GM19099 (cell line): Measurements from ENCODE around the gene USP32.

Experiments
- POLR2A ChIP-seq: IDR thresholded peaks from 3 replicates; pipeline ENCODE4 v1.6.1; 2011; ENCODE audit warnings: low read depth; ENCODE audit not compliant: insufficient read length; ENCODE audit errors: extremely low read depth

The USP32 gene

GRCh38 chr17:60355663-60356594 lies 36.0 kb downstream of the USP32 start:
- no peak for TF ChIP-seq POLR2A

DNA sequence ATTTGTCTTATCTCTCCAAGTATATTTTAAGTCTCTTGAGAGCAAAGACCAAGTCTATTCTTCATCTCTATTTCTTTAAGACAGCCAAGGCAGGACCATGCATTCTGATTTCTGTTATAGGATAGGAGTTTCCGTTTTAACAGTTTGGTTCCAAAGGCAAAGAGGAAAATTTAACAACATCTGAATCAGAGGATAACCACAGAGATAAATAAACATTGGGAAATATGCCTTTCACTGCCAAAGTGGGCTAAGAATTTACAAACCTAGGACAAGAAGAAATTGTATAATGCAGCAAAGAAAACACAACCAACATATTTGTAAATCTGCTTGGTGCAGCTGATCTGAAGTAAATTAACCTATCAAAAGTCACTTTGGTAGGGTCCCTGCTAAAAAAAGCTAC lies 37.7 kb downstream of the USP32 start:
- no peak for TF ChIP-seq POLR2A

- no peak for TF ChIP-seq POLR2A
Observed at GRCh38 chr17:60353773-60354172, 38.2 kb downstream of the USP32 start.

GRCh38 chr17:60352569-60352968 lies 39.4 kb downstream of the USP32 start:
- TF ChIP-seq POLR2A: no peak

- no peak for TF ChIP-seq POLR2A
Observed at GRCh38 chr17:60352071-60352470, 39.9 kb downstream of the USP32 start.

- no peak for TF ChIP-seq POLR2A
Observed at GRCh38 chr17:60351012-60351695, 40.8 kb downstream of the USP32 start.

GRCh38 chr17:60348616-60349015 lies 43.3 kb downstream of the USP32 start:
- no peak for TF ChIP-seq POLR2A

- no peak for TF ChIP-seq POLR2A
Observed at GRCh38 chr17:60345233-60345632, 46.7 kb downstream of the USP32 start.

DNA sequence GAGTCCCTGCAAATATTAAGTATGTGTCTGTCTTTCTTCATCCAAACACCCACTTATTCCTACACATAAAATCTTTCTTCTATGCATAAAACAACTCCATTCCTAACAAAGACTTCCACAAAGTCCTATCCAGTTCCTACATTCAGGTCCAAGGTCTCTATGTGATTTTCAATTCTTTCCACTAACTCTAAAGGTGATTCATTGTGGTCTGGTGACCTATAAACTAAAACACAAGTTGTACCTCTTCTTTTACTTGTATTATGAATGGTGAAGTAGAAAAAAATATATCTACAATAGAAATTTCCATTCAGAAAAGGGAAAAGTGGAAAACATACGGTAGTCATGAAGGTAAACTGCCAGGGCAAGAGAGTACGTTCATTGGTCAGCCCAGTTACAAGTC lies 56.6 kb downstream of the USP32 start:
- no peak for TF ChIP-seq POLR2A

DNA sequence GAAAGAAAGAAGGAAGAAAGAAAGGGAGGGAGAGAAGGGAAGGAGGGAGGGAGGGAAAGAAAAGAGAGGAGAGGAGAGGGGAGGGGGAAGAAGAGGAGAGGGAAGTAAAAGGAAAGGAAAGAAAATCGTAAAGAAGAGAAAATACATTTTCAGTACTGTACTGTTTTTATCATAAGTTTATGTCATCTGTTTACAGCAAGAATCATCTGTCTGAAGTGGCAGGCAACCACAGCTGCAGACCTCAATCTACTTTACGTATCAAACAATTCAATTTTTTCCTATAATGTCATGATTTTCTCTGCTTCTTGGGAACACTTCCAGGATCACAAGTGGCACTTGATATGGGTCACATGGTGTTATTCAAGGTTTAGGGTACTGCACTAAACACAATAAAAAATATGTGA lies 58.3 kb downstream of the USP32 start:
- no peak for TF ChIP-seq POLR2A

- no peak for TF ChIP-seq POLR2A
Observed at GRCh38 chr17:60332574-60332973, 59.4 kb downstream of the USP32 start.

DNA sequence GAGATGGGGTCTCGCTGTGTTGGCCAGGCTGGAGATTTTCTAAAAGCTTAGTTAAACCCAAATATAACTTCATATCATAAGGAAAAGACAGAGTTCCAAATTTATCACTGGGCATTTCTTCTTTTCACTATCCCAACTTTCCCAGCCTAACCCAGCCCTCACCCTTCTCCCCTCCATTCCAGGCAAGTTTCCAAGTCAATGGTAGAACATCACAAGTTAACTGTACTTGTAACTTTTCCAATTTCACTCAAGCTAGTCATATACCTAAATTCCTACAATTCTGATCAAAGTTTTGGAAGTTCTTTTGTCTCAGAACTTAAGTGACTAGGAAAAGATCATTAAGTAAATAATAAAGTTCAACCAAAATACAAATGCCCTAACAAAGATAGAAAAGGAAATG lies 61.2 kb downstream of the USP32 start:
- TF ChIP-seq POLR2A: no peak

- TF ChIP-seq POLR2A: no peak
Observed at GRCh38 chr17:60328679-60329078, 63.3 kb downstream of the USP32 start.

DNA sequence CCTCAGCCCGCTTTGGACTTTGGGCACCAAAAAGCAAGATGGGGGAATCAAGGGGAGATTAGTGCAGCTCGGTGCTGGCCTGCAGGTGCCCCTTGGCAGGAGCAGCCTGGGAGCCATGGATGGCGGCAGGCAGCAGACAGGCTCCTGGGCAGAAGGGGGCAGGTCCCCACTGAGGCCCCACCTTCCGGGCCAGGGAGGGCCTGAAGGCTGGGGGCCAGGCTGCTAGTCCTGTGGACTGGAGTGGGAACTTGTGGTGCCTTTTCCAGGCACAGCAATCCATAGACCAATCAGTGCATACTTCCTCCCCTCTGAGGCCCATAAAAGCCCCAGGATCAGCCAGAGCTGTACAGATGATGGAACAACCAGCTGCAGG lies 64.0 kb downstream of the USP32 start:
- TF ChIP-seq POLR2A: no peak

DNA sequence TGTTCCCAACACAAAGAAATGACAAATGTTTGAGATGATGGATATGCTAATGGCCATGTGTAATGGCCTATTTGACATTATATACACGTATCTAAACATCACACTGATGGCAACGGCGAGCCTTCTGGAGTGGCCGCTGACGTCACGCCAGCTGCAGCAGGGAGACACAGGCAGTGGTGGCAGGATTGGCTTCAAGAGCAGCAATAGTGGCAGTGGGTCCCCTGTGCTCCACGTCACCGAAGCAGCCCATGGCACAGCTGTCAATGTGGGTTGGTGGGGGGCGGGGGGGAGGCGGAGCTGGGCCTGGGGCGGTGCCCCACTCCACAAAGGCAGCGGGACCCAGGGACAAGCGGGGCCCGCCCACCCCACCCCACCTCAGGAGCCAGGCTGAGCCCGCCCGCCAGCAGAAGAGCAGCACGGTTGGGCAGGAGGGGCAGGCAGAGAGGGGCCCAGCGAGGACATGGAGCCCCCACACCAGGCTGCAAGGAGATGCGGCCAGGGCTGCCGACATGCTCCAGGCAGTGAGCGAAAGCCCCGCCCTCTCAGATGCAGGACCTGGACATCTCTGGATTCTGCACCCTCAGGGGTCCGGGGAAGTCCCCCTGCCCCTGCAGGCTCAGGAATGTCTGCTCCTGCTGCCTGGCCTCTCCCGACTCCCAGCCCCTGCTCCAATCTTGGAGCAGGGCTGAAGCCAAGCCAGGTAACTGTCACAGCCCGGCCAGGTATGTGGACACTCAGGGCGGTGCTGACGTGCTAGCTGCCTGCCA lies 64.6 kb downstream of the USP32 start:
- TF ChIP-seq POLR2A: no peak
